ENCODE measurements around the gene YJEFN3. TPM values are rescaled to one million over a fixed set of nuclear protein-coding genes. Genes with fewer than 3 reads are reported as not detected.

Gene YJEFN3
- total and polyA plus RNA-seq, 4 donors, result 0.19 to 0.88 (median 0.63) TPM

DNA sequence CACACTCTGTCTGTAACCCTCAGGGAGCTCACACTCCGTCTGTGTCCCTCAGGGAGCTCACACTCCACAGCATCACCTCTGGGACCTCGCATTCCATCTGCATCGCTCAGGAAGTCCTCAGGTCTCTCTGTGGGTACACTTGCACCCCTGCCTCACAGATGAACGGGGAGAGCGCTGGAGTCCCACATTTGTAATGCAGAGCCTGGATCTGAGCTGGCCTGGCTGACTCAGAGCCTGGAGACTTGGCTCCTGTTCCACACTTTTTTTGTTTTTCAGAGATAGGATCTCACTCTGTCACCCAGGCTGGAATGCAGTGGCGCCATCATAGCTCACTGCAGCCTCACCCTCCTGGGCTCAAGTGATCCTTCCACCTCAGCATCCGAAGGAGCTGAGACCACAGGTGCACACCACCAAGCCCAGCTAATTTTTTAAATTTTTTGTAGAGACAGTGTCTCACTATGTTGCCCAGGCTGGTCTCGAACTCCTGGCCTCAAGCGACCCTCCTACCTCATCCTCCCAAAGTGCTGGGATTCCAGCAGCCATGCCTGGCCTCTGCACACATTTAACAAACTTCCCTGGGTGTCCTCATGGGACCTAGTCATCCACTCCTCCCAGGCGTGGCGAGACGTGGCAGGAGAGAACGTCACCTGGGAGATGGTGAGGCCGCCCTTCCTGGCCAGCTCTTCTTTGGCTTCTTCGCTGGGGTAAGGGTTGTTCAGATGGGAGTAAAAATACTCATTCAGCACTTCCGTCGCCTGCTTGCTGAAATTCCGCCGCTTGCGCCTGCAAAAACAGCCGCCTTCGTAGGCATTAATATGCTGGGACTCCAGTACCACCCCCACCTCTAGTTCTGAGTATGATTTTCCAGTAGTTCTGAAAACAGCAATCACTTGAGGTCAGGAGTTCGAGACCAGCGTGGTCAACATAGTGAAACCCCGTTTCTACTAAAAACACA, 40.4 kb downstream of the YJEFN3 start:
- 89% methylated on average over 25 of the region's 25 CpGs for WGBS
- Histone ChIP-seq H3K27ac (ENCODE audit: low read depth in 1 of 2, low read length in 2 of 2) (no peak overlapping the region), H3K36me3 (ENCODE audit: control insufficient read depth in 4 of 4, insufficient read depth in 3 of 4, low read depth in 1 of 4, low read length in 3 of 4) (no peaks in the 10 kb centered on the region), H3K4me1 (ENCODE audit: control insufficient read depth in 4 of 4, insufficient read depth in 4 of 4, low read length in 3 of 4) (no peaks in the 10 kb centered on the region), H3K27me3 (ENCODE audit: control insufficient read depth in 4 of 4, insufficient read depth in 4 of 4, low read length in 3 of 4) (no peaks in the 10 kb centered on the region), H3K9me3 (ENCODE audit: control insufficient read depth in 4 of 4, low read length in 3 of 4) (peaks cover 0 to 1% (median 0%) of the 10 kb centered on the region in 4 donors), H3K4me3 (ENCODE audit: low read depth in 1 of 3, low read length in 3 of 3) (no peak overlapping the region), H3K9ac (ENCODE audit: low read depth in 1 of 2, low read length in 2 of 2) (no peak overlapping the region)
- DNase-seq (ENCODE audit: low spot score), result no peak
- TF ChIP-seq FOXA2 (IDR thresholded peaks at IDR 0.05), result no peak
- no peak for TF ChIP-seq TAF1 (conservative IDR thresholded peaks at IDR 0.05)
- no peak for TF ChIP-seq RXRA (IDR thresholded peaks at IDR 0.05)
- TF ChIP-seq EGR1 (IDR thresholded peaks at IDR 0.05; ENCODE audit: low read depth in 2 of 2), result no peak
- TF ChIP-seq HNF4A (conservative IDR thresholded peaks at IDR 0.05), result no peak
- no peak for TF ChIP-seq GABPA (IDR thresholded peaks at IDR 0.05 in 1 of 2, conservative IDR thresholded peaks at IDR 0.05 in 1 of 2)
- no peak for TF ChIP-seq YY1 (IDR thresholded peaks at IDR 0.05)
- no peak for TF ChIP-seq NR2F2 (IDR thresholded peaks at IDR 0.05)
- no peak for TF ChIP-seq SP1 (IDR thresholded peaks at IDR 0.05)
- TF ChIP-seq JUND (IDR thresholded peaks at IDR 0.05), result no peak
- no peak for TF ChIP-seq RAD21 (IDR thresholded peaks at IDR 0.05)
- TF ChIP-seq ZBTB33 (IDR thresholded peaks at IDR 0.05), result no peak
- TF ChIP-seq HNF4G (IDR thresholded peaks at IDR 0.05), result no peak
- TF ChIP-seq CTCF (IDR thresholded peaks at IDR 0.05; ENCODE audit: low read depth, low read length, missing input control), result no peak
- no peak for TF ChIP-seq MAX (IDR thresholded peaks at IDR 0.05)
- no peak for TF ChIP-seq FOXA1 (IDR thresholded peaks at IDR 0.05)
- TF ChIP-seq, protein P1, sequence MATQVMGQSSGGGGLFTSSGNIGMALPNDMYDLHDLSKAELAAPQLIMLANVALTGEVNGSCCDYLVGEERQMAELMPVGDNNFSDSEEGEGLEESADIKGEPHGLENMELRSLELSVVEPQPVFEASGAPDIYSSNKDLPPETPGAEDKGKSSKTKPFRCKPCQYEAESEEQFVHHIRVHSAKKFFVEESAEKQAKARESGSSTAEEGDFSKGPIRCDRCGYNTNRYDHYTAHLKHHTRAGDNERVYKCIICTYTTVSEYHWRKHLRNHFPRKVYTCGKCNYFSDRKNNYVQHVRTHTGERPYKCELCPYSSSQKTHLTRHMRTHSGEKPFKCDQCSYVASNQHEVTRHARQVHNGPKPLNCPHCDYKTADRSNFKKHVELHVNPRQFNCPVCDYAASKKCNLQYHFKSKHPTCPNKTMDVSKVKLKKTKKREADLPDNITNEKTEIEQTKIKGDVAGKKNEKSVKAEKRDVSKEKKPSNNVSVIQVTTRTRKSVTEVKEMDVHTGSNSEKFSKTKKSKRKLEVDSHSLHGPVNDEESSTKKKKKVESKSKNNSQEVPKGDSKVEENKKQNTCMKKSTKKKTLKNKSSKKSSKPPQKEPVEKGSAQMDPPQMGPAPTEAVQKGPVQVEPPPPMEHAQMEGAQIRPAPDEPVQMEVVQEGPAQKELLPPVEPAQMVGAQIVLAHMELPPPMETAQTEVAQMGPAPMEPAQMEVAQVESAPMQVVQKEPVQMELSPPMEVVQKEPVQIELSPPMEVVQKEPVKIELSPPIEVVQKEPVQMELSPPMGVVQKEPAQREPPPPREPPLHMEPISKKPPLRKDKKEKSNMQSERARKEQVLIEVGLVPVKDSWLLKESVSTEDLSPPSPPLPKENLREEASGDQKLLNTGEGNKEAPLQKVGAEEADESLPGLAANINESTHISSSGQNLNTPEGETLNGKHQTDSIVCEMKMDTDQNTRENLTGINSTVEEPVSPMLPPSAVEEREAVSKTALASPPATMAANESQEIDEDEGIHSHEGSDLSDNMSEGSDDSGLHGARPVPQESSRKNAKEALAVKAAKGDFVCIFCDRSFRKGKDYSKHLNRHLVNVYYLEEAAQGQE (IDR thresholded peaks at IDR 0.05), result no peak
- no peak for TF ChIP-seq ATF3 (IDR thresholded peaks at IDR 0.05)
